GM12874 (cell line): ENCODE results near the gene AKAP6.

Experiments
- CTCF ChIP-seq: IDR thresholded peaks from 2 replicates; pipeline ENCODE4 v1.5.1; 2011; ENCODE audit warnings: low read depth, mild to moderate bottlenecking, control low read depth, low read length, moderate library complexity; ENCODE audit not compliant: insufficient read depth

AKAP6 gene

DNA sequence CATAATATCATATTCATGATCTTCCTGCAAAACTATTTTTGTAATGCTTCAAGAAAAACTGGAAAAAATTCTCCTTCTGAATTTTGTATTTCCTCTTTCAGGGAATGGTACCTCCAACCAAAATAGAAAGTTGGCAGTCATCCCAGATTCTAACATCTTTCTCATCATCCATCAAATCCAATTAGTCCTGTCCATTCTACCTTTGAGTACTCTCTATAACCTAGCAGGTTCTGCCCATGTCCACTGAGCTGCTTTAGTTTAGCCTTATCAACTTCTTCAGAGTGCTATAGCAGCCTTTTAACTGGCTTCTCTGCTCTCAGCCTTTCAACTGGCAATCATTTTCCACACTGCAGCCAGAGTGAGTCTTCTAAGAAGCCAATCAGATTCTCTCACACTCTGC, 236.2 kb downstream of the AKAP6 start:
- no peak for TF ChIP-seq CTCF

GRCh38 chr14:32567543-32568384, 238.7 kb downstream of the AKAP6 start:
- no peak for TF ChIP-seq CTCF

DNA sequence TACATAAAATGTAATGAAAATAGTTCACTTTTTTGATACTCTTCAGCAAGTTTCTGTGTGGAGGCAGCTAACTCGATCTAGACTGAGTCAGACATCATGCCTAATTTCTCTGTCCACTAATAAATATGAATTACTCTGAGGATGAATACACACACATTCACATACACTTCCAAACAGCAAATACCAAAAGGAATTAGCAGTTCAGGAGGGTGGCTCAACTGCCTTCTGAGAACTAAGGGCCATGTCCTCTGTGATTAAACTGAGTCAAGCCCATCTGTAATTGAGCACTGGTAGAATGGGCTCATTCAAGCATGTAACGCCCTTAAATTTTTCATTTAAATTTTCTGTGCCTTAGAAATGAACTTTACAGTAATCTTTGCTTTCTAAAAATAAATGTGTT, 242.5 kb downstream of the AKAP6 start:
- TF ChIP-seq CTCF: no peak

DNA sequence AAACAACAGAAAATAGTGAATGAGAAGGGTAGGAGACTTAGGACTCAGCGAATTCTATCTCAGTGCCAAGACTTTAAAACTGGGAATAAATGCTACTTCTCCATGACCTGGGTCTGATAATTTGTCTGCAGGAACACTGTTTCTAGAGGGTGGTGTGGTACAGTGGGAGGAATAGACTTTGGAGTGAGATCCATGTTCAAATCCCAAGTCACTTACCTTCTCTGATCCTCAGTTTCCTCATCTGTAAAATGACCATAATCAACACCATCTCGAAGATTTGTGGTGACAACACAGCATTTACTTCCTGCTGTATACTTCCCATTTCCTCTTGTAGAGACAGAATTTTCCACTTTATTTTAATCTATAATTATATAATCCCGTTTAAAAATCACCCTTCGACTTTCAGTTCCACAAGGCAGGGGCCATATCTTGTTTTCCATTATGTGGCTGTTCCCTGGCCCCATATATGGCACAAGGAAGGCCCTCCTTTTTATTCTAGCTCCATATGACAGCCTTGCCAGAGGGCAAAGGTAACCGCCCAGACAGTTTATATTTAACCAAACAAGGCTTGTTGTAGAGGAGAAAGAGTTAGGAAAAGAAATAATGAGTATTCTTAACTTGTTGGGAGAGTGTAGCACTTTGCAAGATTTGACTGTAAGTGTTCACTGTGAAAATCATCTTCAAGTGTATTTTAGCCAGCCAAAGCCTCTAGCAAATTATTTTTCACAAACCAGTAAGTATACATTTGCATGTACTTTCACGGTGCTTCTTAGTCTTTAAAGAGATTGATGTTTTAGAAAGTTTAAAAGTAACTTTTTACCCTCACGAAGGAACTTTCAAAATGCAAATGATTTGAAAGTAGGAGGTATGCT, 243.1 kb downstream of the AKAP6 start:
- no peak for TF ChIP-seq CTCF

GRCh38 chr14:32572867-32573150, 243.7 kb downstream of the AKAP6 start:
- no peak for TF ChIP-seq CTCF

- no peak for TF ChIP-seq CTCF
These were observed 245.2 kb downstream of the AKAP6 start for GRCh38 chr14:32574269-32574668.

DNA sequence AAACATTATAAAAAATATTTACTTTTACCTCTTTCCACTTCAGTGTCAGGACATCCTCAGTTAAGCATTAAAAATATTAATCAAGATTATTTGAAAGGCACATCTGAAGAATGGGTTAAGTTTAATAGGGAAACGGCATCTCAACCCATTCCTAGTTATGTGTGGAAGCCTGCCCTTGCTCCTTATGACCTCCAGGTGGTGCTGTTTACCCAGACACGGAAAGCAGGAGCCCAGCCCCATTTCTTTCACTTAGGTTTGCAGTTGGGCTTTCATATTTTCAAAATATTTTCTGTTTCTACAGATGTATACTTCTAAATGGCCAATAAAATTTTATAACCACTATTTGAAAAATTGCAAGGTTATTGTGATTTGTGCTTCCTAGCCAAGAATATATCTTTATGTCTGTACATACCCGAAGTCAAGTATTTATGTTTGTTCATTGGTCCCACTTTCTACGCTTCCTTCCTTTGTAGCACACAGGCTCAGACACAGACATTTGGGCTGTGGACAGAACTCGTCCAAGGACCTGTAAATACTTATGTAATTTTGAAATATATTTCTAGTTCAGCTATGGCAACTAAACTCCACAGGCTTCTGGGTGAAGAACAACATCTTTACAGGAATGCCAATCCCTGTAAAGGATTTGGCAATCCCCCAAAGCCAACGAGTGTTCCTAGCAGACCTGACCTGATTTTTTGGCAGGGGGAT, 247.1 kb downstream of the AKAP6 start:
- TF ChIP-seq CTCF: peak; percentile 81
